Activated T-cell treated with anti-CD3 and anti-CD28 coated beads, Interleukin-2, amount 50 U/mL, for 24 hours (primary cell): ENCODE measurements around the gene CFL2.
"Not testable (repeated sequence)": the region's sequence is repeated elsewhere in the genome, so short reads cannot be mapped to it uniquely, and the experiment has no call there.

Experiments
- DNase-seq: peaks from one replicate; pipeline ENCODE4 v3.0.0-alpha.2; 2020
- H3K27ac Mint-ChIP-seq: 2 replicates; pipeline ENCODE4 v1.8.0; 2020; ENCODE audit warnings: mild to moderate bottlenecking, mixed read lengths
- H3K27me3 Mint-ChIP-seq: 2 replicates; pipeline ENCODE4 v1.8.0; 2020; ENCODE audit warnings: mixed read lengths
- H3K36me3 Mint-ChIP-seq: 2 replicates; pipeline ENCODE4 v1.8.0; 2020; ENCODE audit warnings: low read depth, mixed read lengths
- H3K4me1 Mint-ChIP-seq: 2 replicates; pipeline ENCODE4 v1.8.0; 2020; ENCODE audit warnings: low read depth, mixed read lengths
- H3K4me3 Mint-ChIP-seq: 2 replicates; pipeline ENCODE4 v1.8.0; 2020; ENCODE audit warnings: mild to moderate bottlenecking, moderate library complexity, mixed read lengths
- H3K9me3 Mint-ChIP-seq: 2 replicates; pipeline ENCODE4 v1.8.0; 2020; ENCODE audit warnings: mixed read lengths

Gene CFL2

DNA sequence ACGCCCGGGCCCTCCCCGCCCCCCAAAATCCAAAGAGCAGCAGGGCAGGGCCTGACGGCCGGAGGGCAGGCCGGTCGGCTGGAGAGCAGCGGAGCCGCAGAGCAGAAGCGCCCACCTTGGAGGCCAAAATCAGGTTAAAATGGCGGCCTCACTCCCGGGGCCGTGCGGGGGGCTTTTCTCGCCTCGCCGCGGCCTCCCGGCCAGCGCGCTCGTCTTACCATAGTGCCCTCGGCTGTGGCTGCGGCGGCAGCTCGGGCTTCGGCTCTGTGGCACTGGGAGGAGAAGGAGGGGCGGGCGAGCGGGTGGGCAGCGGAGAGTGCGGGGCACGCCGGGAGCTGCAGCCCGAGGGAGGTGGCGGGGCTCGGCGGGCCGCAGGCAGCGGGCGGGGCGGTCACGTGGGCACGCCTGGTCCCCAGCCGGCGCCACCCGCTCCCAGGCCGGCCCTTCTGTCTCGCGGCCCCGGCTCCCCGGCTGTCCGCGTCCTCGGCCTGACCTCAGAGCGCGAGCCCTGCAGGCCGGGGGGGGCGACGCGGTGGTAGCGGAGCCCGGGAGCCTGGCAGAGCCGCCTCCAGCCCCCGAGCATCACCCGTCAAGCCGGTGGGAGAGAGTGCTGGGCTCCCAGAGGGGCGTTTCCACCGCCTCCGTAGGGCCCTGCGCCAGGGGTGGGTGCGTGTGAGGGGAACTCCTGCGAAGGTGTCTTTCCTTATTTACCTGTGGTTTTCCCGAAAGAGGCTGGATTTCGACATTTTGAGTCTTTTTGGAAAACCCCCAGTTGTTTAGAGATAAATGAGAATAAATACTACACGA is at the start of gene CFL2:
Gene CFL2, minus strand, starts transcription at position 274 of the 807 bp plus-strand sequence. Its CDS starts 53 bp downstream, at position 221.
- Mint-ChIP-seq H3K36me3 (peaks cover 32% of the 10 kb centered on the region), H3K9me3 (no peaks in the 10 kb centered on the region), H3K27ac (peak within 1 kb of the TSS; percentile 93), H3K4me3 (peak within 1 kb of the TSS; percentile 91), H3K4me1 (peaks cover 32% of the 10 kb centered on the region), H3K27me3 (no peaks in the 10 kb centered on the region)
- peak; percentile 80 for DNase-seq

DNA sequence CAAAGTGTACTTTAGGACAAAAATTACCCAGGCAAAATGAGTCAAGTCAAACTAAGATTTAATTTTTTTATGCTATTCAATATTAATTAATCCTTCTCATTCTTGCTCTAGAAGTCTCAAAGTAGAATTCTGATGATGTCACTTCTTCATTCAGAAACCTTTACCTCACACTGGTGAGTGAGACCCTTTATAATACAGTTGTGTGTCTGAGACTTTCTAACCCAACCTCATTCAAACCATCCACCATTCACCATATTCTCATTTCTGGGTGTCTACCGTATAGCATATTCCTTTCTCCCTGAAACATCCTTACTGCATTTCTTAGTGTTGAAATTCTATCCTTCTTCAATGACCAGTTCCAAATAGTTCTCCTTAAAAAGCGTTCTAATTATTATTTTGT is 40.8 kb upstream of the CFL2 start:
- H3K36me3 Mint-ChIP-seq = peaks cover 71% of the 10 kb centered on the region
- H3K9me3 Mint-ChIP-seq = no peaks in the 10 kb centered on the region
- H3K4me3 Mint-ChIP-seq = no peak overlapping the region
- H3K4me1 Mint-ChIP-seq = no peaks in the 10 kb centered on the region
- DNase-seq = no peak
- H3K27ac Mint-ChIP-seq = no peak overlapping the region
- no peaks in the 10 kb centered on the region for H3K27me3 Mint-ChIP-seq

DNA sequence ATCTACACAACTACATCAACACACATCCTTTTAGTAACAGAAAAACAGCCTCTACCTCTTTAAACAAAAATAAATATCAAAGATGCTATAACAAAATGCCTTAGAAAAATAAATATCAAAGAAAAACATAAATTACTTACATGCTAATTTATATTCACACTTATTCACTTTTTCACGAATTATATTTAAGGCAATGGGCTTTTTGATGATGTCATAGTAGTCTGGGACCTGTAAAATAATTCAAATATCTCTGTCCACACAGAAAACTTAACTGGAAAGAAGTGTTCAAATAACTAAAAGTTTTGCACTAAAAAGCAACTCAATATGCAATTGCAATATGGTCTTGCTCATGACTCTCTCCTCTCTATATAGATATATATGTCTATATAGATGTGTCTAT is 40.3 kb upstream of the CFL2 start:
- H3K27ac Mint-ChIP-seq = no peak overlapping the region
- H3K9me3 Mint-ChIP-seq = no peaks in the 10 kb centered on the region
- no peak overlapping the region for H3K4me3 Mint-ChIP-seq
- no peaks in the 10 kb centered on the region for H3K4me1 Mint-ChIP-seq
- DNase-seq = no peak
- no peaks in the 10 kb centered on the region for H3K27me3 Mint-ChIP-seq
- peaks cover 69% of the 10 kb centered on the region for H3K36me3 Mint-ChIP-seq

DNA sequence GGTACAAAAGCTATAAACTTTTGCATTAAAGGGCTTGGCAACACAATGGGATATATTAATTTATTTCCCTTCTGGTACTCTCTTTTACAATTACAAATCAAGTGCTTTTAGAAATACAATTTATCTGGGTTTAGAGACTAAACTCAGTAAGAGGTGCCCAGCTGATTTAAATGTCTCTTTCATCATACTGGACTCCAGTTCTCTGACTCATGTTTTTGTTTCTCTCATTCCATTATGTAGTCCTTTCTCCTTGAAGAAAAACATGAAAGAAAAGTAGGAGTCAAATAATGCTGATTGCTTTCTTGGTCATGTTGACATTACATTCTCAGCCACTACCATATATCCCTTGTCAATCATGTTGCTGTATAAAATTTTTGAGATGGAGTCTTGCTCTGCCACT is 36.3 kb upstream of the CFL2 start:
- no peak overlapping the region for H3K27ac Mint-ChIP-seq
- H3K9me3 Mint-ChIP-seq = no peaks in the 10 kb centered on the region
- no peak overlapping the region for H3K4me3 Mint-ChIP-seq
- no peaks in the 10 kb centered on the region for H3K4me1 Mint-ChIP-seq
- no peak for DNase-seq
- H3K36me3 Mint-ChIP-seq = peaks cover 42% of the 10 kb centered on the region
- no peaks in the 10 kb centered on the region for H3K27me3 Mint-ChIP-seq

DNA sequence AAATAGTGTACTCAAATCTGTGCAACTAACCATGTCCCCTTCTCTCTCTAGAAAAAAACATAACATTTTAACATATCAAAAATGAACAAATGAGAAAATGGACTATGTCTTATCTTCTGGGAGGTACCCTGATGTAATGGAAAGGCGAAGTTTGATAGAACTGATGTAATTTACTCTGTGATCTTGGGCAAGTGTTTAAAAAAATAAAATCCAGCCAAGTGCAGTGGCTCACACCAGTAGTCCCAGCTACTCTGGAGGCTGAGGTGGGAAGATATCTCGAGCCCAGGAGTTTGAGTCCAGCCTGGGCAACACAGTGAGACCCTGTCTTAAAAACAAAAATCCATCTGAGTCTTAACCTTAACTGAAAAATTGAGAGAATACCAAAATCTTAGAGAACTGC is 35.8 kb upstream of the CFL2 start:
- H3K27ac Mint-ChIP-seq = peak overlapping the region; percentile 45
- no peaks in the 10 kb centered on the region for H3K9me3 Mint-ChIP-seq
- no peaks in the 10 kb centered on the region for H3K4me1 Mint-ChIP-seq
- H3K36me3 Mint-ChIP-seq = peaks cover 37% of the 10 kb centered on the region
- H3K27me3 Mint-ChIP-seq = no peaks in the 10 kb centered on the region
- no peak overlapping the region for H3K4me3 Mint-ChIP-seq
- no peak for DNase-seq

DNA sequence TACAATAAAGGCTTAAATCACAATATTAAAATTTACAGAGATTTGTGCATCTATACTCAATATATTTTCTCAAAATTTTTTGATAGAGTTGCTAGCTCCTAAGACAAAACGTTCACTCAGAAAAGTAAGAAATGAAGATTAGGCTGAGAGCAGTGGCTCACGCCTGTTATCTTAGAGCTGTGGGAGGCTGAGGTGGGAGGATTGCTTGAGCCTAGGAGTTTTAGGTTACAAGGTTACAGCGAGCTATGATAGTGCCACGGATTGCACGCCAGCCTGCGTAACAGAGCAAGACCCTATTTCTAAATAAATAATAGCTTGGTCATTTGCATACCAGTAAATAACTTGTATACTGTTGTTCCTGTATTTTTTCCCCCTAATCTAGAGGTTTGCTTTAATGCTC is 35.0 kb upstream of the CFL2 start:
- Mint-ChIP-seq H3K4me3 (no peak overlapping the region), H3K4me1 (no peaks in the 10 kb centered on the region), H3K9me3 (no peaks in the 10 kb centered on the region), H3K36me3 (peaks cover 29% of the 10 kb centered on the region), H3K27ac (no peak overlapping the region), H3K27me3 (no peaks in the 10 kb centered on the region)
- DNase-seq = no peak

DNA sequence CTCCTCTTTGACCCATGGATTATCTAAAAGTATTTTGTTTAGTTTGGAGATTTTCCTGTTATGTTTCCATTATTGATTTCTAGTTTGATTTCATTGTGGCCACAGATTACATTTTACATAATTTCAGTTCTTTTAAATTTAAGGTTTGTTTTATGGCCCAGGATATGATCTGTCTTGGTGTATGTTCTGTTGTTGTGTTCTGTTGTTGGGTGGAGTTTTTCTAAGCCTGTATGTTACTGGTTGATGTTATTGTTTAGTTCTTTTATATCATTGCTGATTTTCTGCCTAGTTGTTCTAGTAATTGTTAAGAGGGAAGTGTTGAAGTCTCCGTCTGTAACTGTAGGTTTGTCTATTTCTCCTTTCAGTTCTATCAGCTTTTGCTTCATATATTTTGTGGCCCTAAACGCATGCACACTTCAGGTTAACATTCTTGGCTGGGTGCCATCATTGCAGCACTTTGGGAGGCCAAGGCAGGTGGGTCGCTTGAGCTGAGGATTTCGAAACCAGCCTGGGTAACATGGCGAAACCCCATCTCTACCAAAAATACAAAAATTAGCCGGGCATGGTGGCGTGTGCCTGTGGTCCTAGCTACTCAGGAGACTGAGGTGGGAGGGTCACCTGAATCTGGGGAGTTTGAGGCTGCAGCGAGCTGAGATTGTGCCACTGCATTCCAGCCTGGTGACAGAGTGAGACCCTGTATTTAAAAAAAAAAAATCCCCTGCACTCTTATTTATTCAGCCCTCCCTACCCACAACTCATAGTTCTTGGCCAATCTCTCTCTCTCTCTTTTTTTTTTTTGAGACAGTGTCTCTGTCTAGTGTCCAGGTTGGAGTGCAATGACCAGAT is 28.1 kb upstream of the CFL2 start:
- H3K9me3 Mint-ChIP-seq = no peaks in the 10 kb centered on the region

DNA sequence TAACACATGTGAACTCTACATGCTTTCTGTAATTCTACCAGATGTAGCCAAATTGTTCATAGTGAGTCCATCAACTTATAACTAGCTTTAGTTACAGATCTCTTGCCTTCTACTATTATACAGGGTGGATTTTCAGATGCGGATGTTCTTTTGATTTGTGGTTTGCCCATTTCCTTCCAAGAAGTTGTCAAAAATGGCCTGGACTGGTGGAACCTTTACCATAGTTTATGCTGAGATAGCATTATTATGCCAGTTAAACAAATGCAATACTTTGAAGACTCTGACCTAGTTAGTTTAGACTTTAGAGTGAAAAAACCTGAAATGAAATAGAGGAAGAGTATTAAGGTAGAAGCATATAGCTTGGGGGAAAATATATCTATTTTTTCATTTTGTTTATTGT is 27.4 kb upstream of the CFL2 start:
- peaks cover 15% of the 10 kb centered on the region for H3K4me1 Mint-ChIP-seq
- H3K27me3 Mint-ChIP-seq = no peaks in the 10 kb centered on the region
- H3K27ac Mint-ChIP-seq = peak overlapping the region; percentile 12
- no peaks in the 10 kb centered on the region for H3K36me3 Mint-ChIP-seq
- DNase-seq = no peak
- H3K4me3 Mint-ChIP-seq = no peak overlapping the region
- H3K9me3 Mint-ChIP-seq = no peaks in the 10 kb centered on the region

More for the DNA sequence above, 28.1 kb upstream of the CFL2 start:
- H3K4me1 Mint-ChIP-seq = peaks cover 15% of the 10 kb centered on the region
- peak overlapping the region; percentile 53 for H3K27ac Mint-ChIP-seq
- DNase-seq = no peak
- H3K36me3 Mint-ChIP-seq = no peaks in the 10 kb centered on the region
- no peak overlapping the region for H3K4me3 Mint-ChIP-seq
- no peaks in the 10 kb centered on the region for H3K27me3 Mint-ChIP-seq

DNA sequence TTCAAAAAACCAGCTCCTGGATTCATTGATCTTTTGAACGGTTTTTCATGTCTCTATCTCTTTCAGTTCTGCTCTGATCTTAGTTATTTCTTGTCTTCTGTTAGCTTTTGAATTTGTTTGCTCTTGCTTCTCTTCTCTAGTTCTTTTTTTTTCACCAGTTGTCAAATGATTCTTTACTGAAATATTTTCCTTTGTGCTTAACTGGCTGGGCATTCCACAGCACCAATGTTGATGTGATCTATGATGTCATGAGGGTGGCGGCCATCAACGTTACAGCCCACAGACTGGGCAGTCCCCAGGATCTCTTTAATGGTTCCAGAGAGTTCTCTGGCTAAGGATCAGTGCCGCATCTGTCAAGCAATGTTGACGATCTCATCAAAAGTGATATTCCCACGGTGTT is 25.7 kb upstream of the CFL2 start:
- not testable (repeated sequence) for DNase-seq, H3K36me3 Mint-ChIP-seq, H3K9me3 Mint-ChIP-seq, H3K27me3 Mint-ChIP-seq, H3K4me3 Mint-ChIP-seq, H3K27ac Mint-ChIP-seq
- H3K4me1 Mint-ChIP-seq = peaks cover 15% of the 10 kb centered on the region

DNA sequence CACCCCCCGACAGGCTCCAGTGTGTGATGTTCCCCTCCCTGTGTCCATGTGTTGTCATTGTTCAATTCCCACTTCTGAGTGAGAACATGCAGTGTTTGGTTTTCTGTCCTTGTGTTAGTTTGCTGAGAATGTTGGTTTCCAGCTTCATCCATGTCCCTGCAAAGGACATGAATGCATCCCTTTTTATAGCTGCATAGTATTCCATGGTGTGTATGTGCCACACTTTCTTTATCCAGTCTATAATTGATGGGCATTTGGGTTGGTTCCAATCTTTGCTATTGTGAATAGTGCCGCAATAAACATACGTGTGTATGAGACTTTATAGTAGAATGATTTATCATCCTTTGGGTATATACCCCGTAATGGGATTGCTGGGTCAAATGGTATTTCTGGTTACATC is 22.7 kb upstream of the CFL2 start:
- H3K9me3 Mint-ChIP-seq, H3K4me3 Mint-ChIP-seq, H3K27ac Mint-ChIP-seq, DNase-seq, H3K36me3 Mint-ChIP-seq, H3K27me3 Mint-ChIP-seq, H3K4me1 Mint-ChIP-seq: not testable (repeated sequence)

DNA sequence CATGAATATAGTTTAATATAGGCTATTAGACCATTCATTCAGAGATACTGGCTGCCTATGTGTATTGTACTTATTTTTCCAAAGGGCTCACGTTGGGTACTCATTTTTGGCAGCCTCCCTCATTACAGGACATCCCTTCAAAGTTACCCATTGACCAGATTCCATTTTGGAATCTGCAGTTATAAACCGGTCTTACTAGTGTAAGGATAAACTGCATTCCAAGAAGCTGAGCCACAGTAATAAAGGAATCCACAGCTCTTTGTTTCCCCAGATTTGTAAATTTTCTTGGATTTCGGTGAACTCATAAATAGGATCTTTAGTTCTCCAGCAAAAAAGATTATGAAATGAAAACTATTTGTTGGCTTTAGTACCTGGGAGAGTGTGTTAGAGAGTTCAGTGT is 18.9 kb upstream of the CFL2 start:
- Mint-ChIP-seq H3K4me1 (no peaks in the 10 kb centered on the region), H3K36me3 (no peaks in the 10 kb centered on the region), H3K4me3 (no peak overlapping the region), H3K27ac (no peak overlapping the region), H3K27me3 (no peaks in the 10 kb centered on the region), H3K9me3 (no peaks in the 10 kb centered on the region)
- DNase-seq = no peak

DNA sequence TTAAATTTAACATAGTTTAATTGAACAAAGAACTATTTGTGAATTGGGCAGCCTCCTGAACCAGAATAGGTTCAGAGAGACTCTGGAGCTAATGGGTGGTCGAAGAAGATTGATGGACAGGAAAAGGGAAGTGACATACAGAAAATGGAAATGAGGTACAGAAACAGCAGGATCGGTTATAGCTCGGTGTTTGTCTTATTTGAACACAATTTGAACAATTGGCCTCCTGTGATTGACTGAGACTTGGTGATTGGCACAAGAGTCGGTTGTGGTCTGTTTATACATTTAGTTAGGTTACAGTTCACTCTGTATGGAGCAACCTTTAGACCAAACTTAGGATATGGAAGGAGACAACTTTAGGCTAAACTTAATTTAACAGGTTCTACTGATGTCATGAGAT is 18.4 kb upstream of the CFL2 start:
- H3K27ac Mint-ChIP-seq = no peak overlapping the region
- DNase-seq = no peak
- no peak overlapping the region for H3K4me3 Mint-ChIP-seq
- H3K36me3 Mint-ChIP-seq = no peaks in the 10 kb centered on the region
- no peaks in the 10 kb centered on the region for H3K9me3 Mint-ChIP-seq
- H3K27me3 Mint-ChIP-seq = no peaks in the 10 kb centered on the region
- H3K4me1 Mint-ChIP-seq = no peaks in the 10 kb centered on the region

DNA sequence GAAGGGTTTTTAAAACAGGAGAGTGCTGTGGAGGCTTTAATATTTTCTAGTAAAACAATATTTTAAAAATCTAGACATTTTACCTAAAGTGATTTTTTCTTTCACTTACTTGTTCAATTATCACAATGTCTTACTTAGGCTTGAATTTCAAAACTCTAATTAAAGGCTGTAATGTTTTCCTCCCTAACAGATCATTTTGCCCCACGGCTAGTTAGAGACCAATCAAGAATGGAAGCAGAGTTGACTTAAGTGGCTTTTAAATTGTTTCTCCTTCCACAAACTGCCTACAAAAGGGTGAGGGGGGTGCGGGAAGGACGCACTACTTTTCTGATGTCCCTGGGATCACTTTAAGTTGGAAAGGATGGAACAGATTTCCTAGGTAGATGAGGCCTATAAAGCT is 9.5 kb upstream of the CFL2 start:
- no peak overlapping the region for H3K27ac Mint-ChIP-seq
- no peak overlapping the region for H3K4me3 Mint-ChIP-seq
- no peak for DNase-seq
- H3K27me3 Mint-ChIP-seq = no peaks in the 10 kb centered on the region
- H3K4me1 Mint-ChIP-seq = peaks cover 4% of the 10 kb centered on the region
- H3K9me3 Mint-ChIP-seq = no peaks in the 10 kb centered on the region
- H3K36me3 Mint-ChIP-seq = no peaks in the 10 kb centered on the region

DNA sequence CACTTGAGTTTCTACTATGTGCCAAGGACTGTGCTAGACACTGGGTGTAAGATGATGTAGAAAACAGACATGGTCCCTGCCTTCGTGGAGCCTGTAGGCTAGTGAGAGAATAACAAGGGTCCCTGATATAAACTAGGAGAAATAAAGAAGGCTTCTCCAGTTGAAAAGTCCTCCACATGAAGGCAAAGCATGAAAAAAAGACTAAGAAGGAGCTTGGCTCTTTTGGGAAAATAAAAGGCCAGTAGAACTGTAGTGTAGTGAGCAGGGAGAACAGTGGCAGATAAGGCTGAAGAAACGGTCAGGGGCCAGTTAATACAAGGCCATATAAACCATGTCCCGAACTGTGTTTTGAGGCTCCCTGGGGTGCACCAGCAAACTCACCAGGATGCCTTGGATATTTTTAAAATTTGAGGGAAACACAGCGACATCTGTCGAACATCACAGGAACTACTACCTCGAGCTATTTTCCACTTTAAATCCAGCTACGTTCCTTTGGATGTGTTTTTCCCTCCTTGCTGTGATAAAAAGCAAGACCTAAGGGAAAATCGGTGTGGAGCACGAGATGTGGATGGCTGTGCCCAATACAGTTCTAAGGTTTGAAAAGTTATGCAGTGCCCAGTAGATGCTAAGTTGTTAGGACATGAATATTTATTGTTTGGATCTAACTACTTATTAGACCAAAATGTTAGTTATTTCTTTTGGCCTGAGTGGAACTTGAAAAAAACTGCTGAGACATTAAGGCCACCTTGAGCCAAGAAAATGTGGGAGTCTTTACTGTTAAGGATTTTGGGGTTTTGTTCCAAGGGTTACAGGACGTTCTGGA is 8.5 kb upstream of the CFL2 start:
- no peaks in the 10 kb centered on the region for H3K27me3 Mint-ChIP-seq
- peak; percentile 45 for DNase-seq
- H3K4me3 Mint-ChIP-seq = no peak overlapping the region
- peaks cover 4% of the 10 kb centered on the region for H3K4me1 Mint-ChIP-seq
- no peaks in the 10 kb centered on the region for H3K36me3 Mint-ChIP-seq
- H3K9me3 Mint-ChIP-seq = no peaks in the 10 kb centered on the region
- H3K27ac Mint-ChIP-seq = no peak overlapping the region
